Neural cell (in vitro differentiated cells): ENCODE results near the gene MAP7D1. TPM values are rescaled to one million over a fixed set of nuclear protein-coding genes. Genes with fewer than 3 reads are reported as not detected.

Experiments used
- H2AFZ ChIP-seq: fragments of 200-600, 300-800 bp; sonication (generic), shearing (Covaris generic); 2 replicates; pipeline ENCODE4 v1.6.0; 2014; ENCODE audit warnings: low read depth, mild to moderate bottlenecking, antibody characterized with exemption, low read length, moderate library complexity
- H3F3A ChIP-seq: fragments of 200-600 bp; shearing (Covaris generic); 2 replicates; pipeline ENCODE4 v1.6.1; 2016; ENCODE audit warnings: mild to moderate bottlenecking, moderate library complexity, mixed read lengths, antibody characterized with exemption, low read length; ENCODE audit not compliant: insufficient read depth, poor library complexity, severe bottlenecking
- H3K27ac ChIP-seq: fragments of 200-600, 300-800 bp; sonication (generic), shearing (Covaris generic); 2 replicates; pipeline ENCODE4 v1.5.1; 2014; ENCODE audit warnings: mild to moderate bottlenecking, low read length, moderate library complexity
- H3K27me3 ChIP-seq: fragments of 300-800, 200-600 bp; sonication (generic), shearing (Covaris generic); 2 replicates; pipeline ENCODE4 v1.6.0; 2014; ENCODE audit warnings: mild to moderate bottlenecking, low read depth, low read length, moderate library complexity; ENCODE audit not compliant: insufficient read depth
- H3K36me3 ChIP-seq: fragments of 300-800, 200-600 bp; sonication (generic), shearing (Covaris generic); 2 replicates; pipeline ENCODE4 v1.5.1; 2014; ENCODE audit warnings: mild to moderate bottlenecking, antibody characterized with exemption, low read length, moderate library complexity; ENCODE audit not compliant: insufficient read depth
- H3K4me2 ChIP-seq: fragments of 300-800, 200-600 bp; sonication (generic), shearing (Covaris generic); 2 replicates; pipeline ENCODE4 v1.6.0; 2014; ENCODE audit warnings: mild to moderate bottlenecking, low read length
- H3K4me3 ChIP-seq: fragments of 300-800, 200-600 bp; sonication (generic), shearing (Covaris generic); 2 replicates; pipeline ENCODE4 v1.5.1; 2014; ENCODE audit warnings: mild to moderate bottlenecking, low read length, moderate library complexity
- H3K79me2 ChIP-seq: fragments of 200-600 bp; shearing (Covaris generic); replicated peaks from 2 replicates; pipeline ENCODE4 v1.6.0; 2014; ENCODE audit warnings: mild to moderate bottlenecking, low read length, moderate library complexity; ENCODE audit not compliant: insufficient read depth
- H3K9ac ChIP-seq: fragments of 300-800, 200-600 bp; sonication (generic), shearing (Covaris generic); 2 replicates; pipeline ENCODE4 v1.6.1; 2016; ENCODE audit warnings: mild to moderate bottlenecking, low read length, mixed read lengths
- H3K9me2 ChIP-seq: fragments of 200-600 bp; shearing (Covaris generic); 2 replicates; pipeline ENCODE4 v1.6.1; 2016; ENCODE audit warnings: mild to moderate bottlenecking, low read length, mixed read lengths; ENCODE audit not compliant: insufficient read depth
- H3K9me3 ChIP-seq: fragments of 200-600, 300-800 bp; sonication (generic), shearing (Covaris generic); 2 replicates; pipeline ENCODE4 v1.6.1; 2016; ENCODE audit warnings: mild to moderate bottlenecking, mixed run types, low read length, moderate library complexity, mixed read lengths
- H4K20me1 ChIP-seq: fragments of 200-600 bp; shearing (Covaris generic); 2 replicates; pipeline ENCODE4 v1.6.1; 2016; ENCODE audit warnings: mild to moderate bottlenecking, mixed run types; ENCODE audit not compliant: insufficient read depth
- CTCF ChIP-seq: fragments of 450-650 bp; IDR thresholded peaks from 2 replicates; pipeline ENCODE4 v1.5.1; 2014; ENCODE audit warnings: antibody characterized with exemption, mild to moderate bottlenecking, moderate library complexity; ENCODE audit not compliant: poor library complexity, severe bottlenecking
- EP300 ChIP-seq: fragments of 450-650 bp; conservative IDR thresholded peaks from 2 replicates; pipeline ENCODE4 v1.6.1; 2014; ENCODE audit warnings: antibody characterized with exemption, mild to moderate bottlenecking, moderate library complexity; ENCODE audit not compliant: poor library complexity, severe bottlenecking
- EZH2 ChIP-seq: fragments of 200-600, 300-800 bp; shearing (Covaris generic), sonication (generic); IDR thresholded peaks from 2 replicates; pipeline ENCODE4 v1.6.1; 2014; ENCODE audit warnings: antibody characterized with exemption, low read length, borderline replicate concordance, mild to moderate bottlenecking; ENCODE audit not compliant: insufficient read depth, poor library complexity, severe bottlenecking
- MXI1 ChIP-seq: fragments of 450-650 bp; conservative IDR thresholded peaks from 2 replicates; pipeline ENCODE4 v1.6.1; 2014; ENCODE audit warnings: antibody characterized with exemption, mild to moderate bottlenecking; ENCODE audit not compliant: poor library complexity, severe bottlenecking
- POLR2AphosphoS5 ChIP-seq: IDR thresholded peaks from 2 replicates; pipeline ENCODE4 v1.6.1; 2012
- RAD21 ChIP-seq: fragments of 450-650 bp; conservative IDR thresholded peaks from 2 replicates; pipeline ENCODE4 v1.6.1; 2014; ENCODE audit warnings: antibody characterized with exemption, mild to moderate bottlenecking, moderate library complexity
- REST ChIP-seq: IDR thresholded peaks from 2 replicates; pipeline ENCODE4 v1.6.1; 2012; ENCODE audit warnings: borderline replicate concordance
- TAF1 ChIP-seq: IDR thresholded peaks from 2 replicates; pipeline ENCODE4 v1.6.1; 2012; ENCODE audit warnings: low read depth
- polyA plus RNA-seq: library from polyadenylated mRNA; depleted of rRNA; stranded (reverse); fragments of >200 nt; gene quantifications from 2 replicates; pipeline ENCODE4 v1.2.3, GENCODE V29; 2014

MAP7D1 gene
- polyA plus RNA-seq, 1 donor from 2014 or later, result 142 TPM

GRCh38 chr1:36125129-36125991, 30.6 kb upstream of the MAP7D1 start, which contains the start of gene COL8A2:
COL8A2 (minus strand) TSS chr1:36125222; CDS start chr1:36100242, 24,980 bp downstream.
- H2AFZ ChIP-seq, result no peak within 1 kb of the TSS
- no peak within 1 kb of the TSS for H3K9ac ChIP-seq
- no peaks in the 10 kb centered on the region for H3K36me3 ChIP-seq
- no peaks in the 10 kb centered on the region for H3F3A ChIP-seq
- no peaks in the 10 kb centered on the region for H4K20me1 ChIP-seq
- H3K4me3 ChIP-seq, result no peak within 1 kb of the TSS
- H3K27me3 ChIP-seq, result peaks cover 45% of the 10 kb centered on the region
- no peaks in the 10 kb centered on the region for H3K9me2 ChIP-seq
- H3K27ac ChIP-seq, result no peak within 1 kb of the TSS
- H3K9me3 ChIP-seq, result no peaks in the 10 kb centered on the region
- no peaks in the 10 kb centered on the region for H3K79me2 ChIP-seq
- H3K4me2 ChIP-seq, result no peak within 1 kb of the TSS
- no peak for TF ChIP-seq RAD21

- H3K36me3 ChIP-seq, result no peaks in the 10 kb centered on the region
- no peaks in the 10 kb centered on the region for H3K79me2 ChIP-seq
- no peak overlapping the region for H2AFZ ChIP-seq
- H3K4me2 ChIP-seq, result no peak overlapping the region
- H3K27ac ChIP-seq, result no peak overlapping the region
- H3K27me3 ChIP-seq, result peaks cover 45% of the 10 kb centered on the region
- no peak overlapping the region for H3K9ac ChIP-seq
- H3K4me3 ChIP-seq, result no peak overlapping the region
- no peaks in the 10 kb centered on the region for H3K9me2 ChIP-seq
- no peaks in the 10 kb centered on the region for H3F3A ChIP-seq
- no peaks in the 10 kb centered on the region for H4K20me1 ChIP-seq
- H3K9me3 ChIP-seq, result no peaks in the 10 kb centered on the region
- TF ChIP-seq EZH2, result no peak
- no peak for TF ChIP-seq MXI1
- no peak for TF ChIP-seq RAD21
- TF ChIP-seq POLR2AphosphoS5, result no peak
- TF ChIP-seq EP300, result no peak
Observed at GRCh38 chr1:36126005-36126716, 29.8 kb upstream of the MAP7D1 start.

GRCh38 chr1:36126797-36127500, 29.0 kb upstream of the MAP7D1 start:
- H4K20me1 ChIP-seq, result no peaks in the 10 kb centered on the region
- no peaks in the 10 kb centered on the region for H3K9me2 ChIP-seq
- no peak overlapping the region for H2AFZ ChIP-seq
- no peaks in the 10 kb centered on the region for H3F3A ChIP-seq
- no peak overlapping the region for H3K4me2 ChIP-seq
- H3K79me2 ChIP-seq, result no peaks in the 10 kb centered on the region
- H3K36me3 ChIP-seq, result no peaks in the 10 kb centered on the region
- H3K9me3 ChIP-seq, result no peaks in the 10 kb centered on the region
- no peak overlapping the region for H3K4me3 ChIP-seq
- no peak overlapping the region for H3K27ac ChIP-seq
- H3K9ac ChIP-seq, result no peak overlapping the region
- TF ChIP-seq REST (no peak), MXI1 (no peak), RAD21 (no peak), POLR2AphosphoS5 (no peak), CTCF (no peak), EP300 (no peak), TAF1 (no peak)
- peaks cover 45% of the 10 kb centered on the region for H3K27me3 ChIP-seq
